Measurements from ENCODE around the gene ELK4.

The ELK4 gene

DNA sequence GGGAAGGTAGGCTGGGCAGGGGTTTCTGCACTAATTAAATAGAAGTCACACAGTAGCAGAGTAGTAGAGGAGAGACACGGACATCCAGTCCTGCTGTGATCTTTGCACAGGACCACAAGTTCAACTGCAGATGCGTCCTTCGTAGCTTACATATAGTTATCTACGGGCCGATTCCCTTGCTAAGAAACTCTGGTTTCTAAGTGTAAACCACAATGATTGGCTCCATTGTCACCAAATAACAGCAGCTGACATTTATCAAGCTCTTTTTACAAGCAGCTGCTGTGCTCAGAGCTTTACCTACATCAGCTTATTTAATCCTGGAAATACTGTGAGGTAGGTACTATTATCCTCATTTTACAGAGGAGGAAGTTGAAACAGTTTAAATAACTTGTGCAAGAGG, 45.4 kb upstream of the ELK4 start:
- H3K27ac ChIP-seq, result no peak overlapping the region
- no peaks in the 10 kb centered on the region for H3K27me3 ChIP-seq
- DNase-seq, result no peak
- H3K9me3 ChIP-seq, result no peaks in the 10 kb centered on the region
- TF ChIP-seq, protein P1, sequence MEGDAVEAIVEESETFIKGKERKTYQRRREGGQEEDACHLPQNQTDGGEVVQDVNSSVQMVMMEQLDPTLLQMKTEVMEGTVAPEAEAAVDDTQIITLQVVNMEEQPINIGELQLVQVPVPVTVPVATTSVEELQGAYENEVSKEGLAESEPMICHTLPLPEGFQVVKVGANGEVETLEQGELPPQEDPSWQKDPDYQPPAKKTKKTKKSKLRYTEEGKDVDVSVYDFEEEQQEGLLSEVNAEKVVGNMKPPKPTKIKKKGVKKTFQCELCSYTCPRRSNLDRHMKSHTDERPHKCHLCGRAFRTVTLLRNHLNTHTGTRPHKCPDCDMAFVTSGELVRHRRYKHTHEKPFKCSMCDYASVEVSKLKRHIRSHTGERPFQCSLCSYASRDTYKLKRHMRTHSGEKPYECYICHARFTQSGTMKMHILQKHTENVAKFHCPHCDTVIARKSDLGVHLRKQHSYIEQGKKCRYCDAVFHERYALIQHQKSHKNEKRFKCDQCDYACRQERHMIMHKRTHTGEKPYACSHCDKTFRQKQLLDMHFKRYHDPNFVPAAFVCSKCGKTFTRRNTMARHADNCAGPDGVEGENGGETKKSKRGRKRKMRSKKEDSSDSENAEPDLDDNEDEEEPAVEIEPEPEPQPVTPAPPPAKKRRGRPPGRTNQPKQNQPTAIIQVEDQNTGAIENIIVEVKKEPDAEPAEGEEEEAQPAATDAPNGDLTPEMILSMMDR (IDR thresholded peaks at IDR 0.05), result no peak
- no peak overlapping the region for H3K4me3 ChIP-seq
- intact Hi-C loops (cut with DNase I; ENCODE audit: low total_unique reads), result no loop called here
- peaks cover 5 to 41% (median 17%) of the 10 kb centered on the region in 4 donors for H3K4me1 ChIP-seq
- no peaks in the 10 kb centered on the region for H3K36me3 ChIP-seq

DNA sequence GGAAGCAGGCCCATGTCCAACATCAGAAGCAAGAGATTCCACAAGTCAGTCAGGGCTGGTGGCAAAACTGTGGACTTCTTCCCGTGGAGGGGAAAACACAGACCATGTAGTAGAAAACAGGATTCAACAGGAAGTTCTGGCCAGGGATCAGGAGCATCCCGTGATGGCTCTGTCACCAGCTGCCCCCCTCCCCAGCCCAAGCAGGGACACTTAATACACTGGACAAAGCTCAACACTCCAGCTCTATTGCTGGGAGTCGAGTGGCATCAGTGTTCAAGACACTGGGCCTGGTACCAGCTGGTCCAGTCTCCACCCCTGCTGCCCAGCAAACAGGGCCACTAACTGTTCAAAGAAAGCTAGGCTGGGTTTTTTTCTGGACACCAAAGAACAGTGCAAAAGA, 44.8 kb upstream of the ELK4 start:
- Histone ChIP-seq H3K9me3 (no peaks in the 10 kb centered on the region), H3K4me3 (no peak overlapping the region), H3K27ac (no peak overlapping the region), H3K4me1 (peaks cover 5 to 41% (median 17%) of the 10 kb centered on the region in 4 donors), H3K36me3 (no peaks in the 10 kb centered on the region), H3K27me3 (no peaks in the 10 kb centered on the region)
- TF ChIP-seq, protein P1 (IDR thresholded peaks at IDR 0.05), result no peak
- no peak for DNase-seq
- intact Hi-C loops (cut with DNase I; ENCODE audit: low total_unique reads), result no loop called here

DNA sequence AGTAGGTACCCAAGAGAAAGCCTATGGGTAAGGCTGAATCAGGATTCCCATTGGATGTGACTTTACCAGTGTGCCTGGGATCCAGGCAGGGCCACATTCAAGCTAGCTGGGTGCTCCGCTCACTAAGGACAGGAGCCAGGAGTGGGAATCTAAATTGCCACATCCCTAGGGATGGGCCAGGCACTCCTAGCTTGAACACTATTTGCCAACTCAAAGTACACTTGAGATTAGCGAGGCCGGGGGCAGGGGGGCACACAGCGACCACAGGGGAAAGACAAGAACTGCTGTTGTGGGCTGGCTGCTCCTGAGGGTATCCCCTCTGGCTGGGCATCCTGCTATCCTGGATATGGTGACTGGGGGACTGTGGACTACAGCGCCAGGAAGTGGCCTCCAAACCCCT, 44.2 kb upstream of the ELK4 start:
- H3K36me3 ChIP-seq, result no peaks in the 10 kb centered on the region
- H3K4me1 ChIP-seq, result peaks cover 5 to 41% (median 17%) of the 10 kb centered on the region in 4 donors
- no peak overlapping the region for H3K4me3 ChIP-seq
- H3K9me3 ChIP-seq, result no peaks in the 10 kb centered on the region
- TF ChIP-seq, protein P1 (IDR thresholded peaks at IDR 0.05), result no peak
- H3K27ac ChIP-seq, result no peak overlapping the region
- H3K27me3 ChIP-seq, result no peaks in the 10 kb centered on the region
- intact Hi-C loops (cut with DNase I; ENCODE audit: low total_unique reads), result no loop called here
- DNase-seq, result no peak

DNA sequence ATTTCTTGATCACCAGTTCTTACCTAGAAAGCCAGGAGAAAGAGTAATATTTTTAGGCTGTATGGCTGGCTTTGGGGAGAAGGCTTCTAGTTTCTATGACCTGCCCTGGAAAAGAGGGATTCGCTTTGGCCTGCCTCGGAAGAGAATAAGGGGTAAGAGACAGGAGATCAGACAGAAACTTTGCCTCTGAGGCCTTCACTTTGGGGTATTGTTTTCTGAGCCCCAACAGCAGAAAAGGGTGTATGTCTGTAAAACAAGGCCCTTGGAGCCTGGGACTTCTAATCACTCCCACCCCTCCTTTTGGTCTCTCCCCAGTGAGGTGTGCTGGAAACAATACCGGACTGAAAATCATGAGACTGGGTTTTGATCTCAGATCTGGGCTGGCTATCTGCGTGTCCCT, 43.4 kb upstream of the ELK4 start:
- DNase-seq, result no peak
- no peaks in the 10 kb centered on the region for H3K9me3 ChIP-seq
- H3K36me3 ChIP-seq, result no peaks in the 10 kb centered on the region
- intact Hi-C loops (cut with DNase I; ENCODE audit: low total_unique reads), result no loop called here
- H3K27me3 ChIP-seq, result no peaks in the 10 kb centered on the region
- H3K27ac ChIP-seq, result no peak overlapping the region
- no peak overlapping the region for H3K4me3 ChIP-seq
- TF ChIP-seq, protein P1 (IDR thresholded peaks at IDR 0.05), result no peak
- H3K4me1 ChIP-seq, result peaks cover 5 to 35% (median 16%) of the 10 kb centered on the region in 4 donors

DNA sequence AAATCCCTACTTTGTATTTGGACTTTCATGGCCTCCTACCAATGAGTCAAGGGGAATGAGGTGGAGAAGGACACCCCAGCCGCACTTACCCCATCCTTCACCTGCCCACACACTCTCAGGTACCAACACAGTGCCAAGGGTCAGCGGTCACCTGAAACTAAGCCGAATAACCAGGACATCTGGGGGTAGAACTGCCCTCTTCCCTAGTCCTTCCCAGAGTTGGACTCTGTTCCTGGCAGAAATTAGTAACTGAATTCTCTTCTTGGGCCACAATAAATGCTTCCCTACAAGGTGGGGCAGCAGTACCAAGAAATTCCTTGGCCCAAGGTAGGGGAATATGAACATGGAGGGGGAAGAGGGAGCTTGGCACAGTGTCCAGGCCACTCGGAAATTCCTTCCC, 41.2 kb upstream of the ELK4 start:
- TF ChIP-seq, protein P1 (IDR thresholded peaks at IDR 0.05), result no peak
- intact Hi-C loops (cut with DNase I; ENCODE audit: low total_unique reads), result no loop called here
- Histone ChIP-seq H3K4me3 (no peak overlapping the region), H3K9me3 (no peaks in the 10 kb centered on the region), H3K27me3 (peaks cover 0 to 3% of the 10 kb centered on the region in 2 donors), H3K36me3 (no peaks in the 10 kb centered on the region), H3K27ac (peak overlapping the region in 1 of 2 donors; percentile 36), H3K4me1 (peaks cover 0 to 31% (median 6%) of the 10 kb centered on the region in 4 donors)
- no peak for DNase-seq

DNA sequence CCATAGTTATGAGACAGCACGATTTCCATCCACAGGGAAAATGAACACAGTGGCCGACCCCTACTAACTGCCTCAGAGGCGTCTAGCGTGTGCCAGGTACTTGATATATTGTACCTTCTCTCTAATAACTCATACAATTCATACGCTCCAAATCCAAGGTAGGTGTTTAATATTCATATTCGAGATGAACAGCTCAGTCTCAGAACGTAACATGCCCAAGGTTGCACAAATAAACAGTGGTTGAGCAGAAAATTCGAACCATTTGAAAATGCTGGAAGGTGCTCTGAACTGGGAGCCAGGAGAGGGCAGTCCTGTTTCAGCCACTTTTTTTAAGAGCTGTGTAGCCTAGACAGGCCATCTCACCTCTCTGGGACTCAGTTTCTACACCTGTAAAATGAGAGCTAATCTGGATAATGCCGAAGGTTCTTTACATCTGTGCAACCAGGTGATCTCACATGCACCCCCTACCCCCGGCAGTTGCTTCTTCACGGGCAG, 40.6 kb upstream of the ELK4 start:
- intact Hi-C loops (cut with DNase I; ENCODE audit: low total_unique reads), result no loop called here
- Histone ChIP-seq H3K4me1 (peaks cover 0 to 30% (median 7%) of the 10 kb centered on the region in 4 donors), H3K4me3 (no peak overlapping the region), H3K27me3 (peaks cover 0 to 3% of the 10 kb centered on the region in 2 donors), H3K36me3 (no peaks in the 10 kb centered on the region), H3K27ac (peak overlapping the region in 1 of 2 donors; percentile 36), H3K9me3 (no peaks in the 10 kb centered on the region)
- TF ChIP-seq, protein P1 (IDR thresholded peaks at IDR 0.05), result no peak
- no peak for DNase-seq
